Brain microvascular endothelial cell (primary cell): ENCODE results near the gene BUD31.
A peak's percentile ranks its signal among the peaks of the same experiment; 100 is the strongest.

Experiments
- DNase-seq: peaks from one replicate; pipeline ENCODE4 v3.0.0-alpha.2; 2020
- H3K27ac ChIP-seq: fragments of 250-450 bp; sonication (Bioruptor Pico); 2 replicates; pipeline ENCODE4 v1.5.1; 2020; ENCODE audit warnings: mild to moderate bottlenecking, moderate library complexity
- H3K27me3 ChIP-seq: fragments of 250-450 bp; sonication (Bioruptor Pico); replicated peaks from 2 replicates; pipeline ENCODE4 v1.5.1; 2020; ENCODE audit warnings: mild to moderate bottlenecking
- H3K36me3 ChIP-seq: fragments of 250-450 bp; sonication (Bioruptor Pico); replicated peaks from 2 replicates; pipeline ENCODE4 v1.5.1; 2020; ENCODE audit warnings: mild to moderate bottlenecking
- H3K4me3 ChIP-seq: 2 replicates; pipeline ENCODE4 v1.5.1; 2011; ENCODE audit warnings: low read depth, mild to moderate bottlenecking, control low read depth, low read length, moderate library complexity
- CTCF ChIP-seq: IDR thresholded peaks from 2 replicates; pipeline ENCODE4 v1.5.1; 2011; ENCODE audit warnings: low read depth, mild to moderate bottlenecking, moderate library complexity, low read length, control low read depth, inconsistent platforms; ENCODE audit errors: missing control alignments
- in situ Hi-C: cut with HindIII; loops from 2 replicates; pipeline ENCODE4 v1.10.0; 2017; ENCODE audit warnings: low sequenced_read_pairs, low pct_ligation_motif_present

The BUD31 gene

GRCh38 chr7:99395616-99396327, 13.0 kb upstream of the BUD31 start:
- H3K4me3 ChIP-seq = no peak overlapping the region
- H3K27me3 ChIP-seq = no peaks in the 10 kb centered on the region
- DNase-seq = no peak
- H3K36me3 ChIP-seq = peaks cover 93% of the 10 kb centered on the region
- no peak overlapping the region for H3K27ac ChIP-seq
- TF ChIP-seq CTCF = peak; percentile 32
- in situ Hi-C loops = no loop called here

DNA sequence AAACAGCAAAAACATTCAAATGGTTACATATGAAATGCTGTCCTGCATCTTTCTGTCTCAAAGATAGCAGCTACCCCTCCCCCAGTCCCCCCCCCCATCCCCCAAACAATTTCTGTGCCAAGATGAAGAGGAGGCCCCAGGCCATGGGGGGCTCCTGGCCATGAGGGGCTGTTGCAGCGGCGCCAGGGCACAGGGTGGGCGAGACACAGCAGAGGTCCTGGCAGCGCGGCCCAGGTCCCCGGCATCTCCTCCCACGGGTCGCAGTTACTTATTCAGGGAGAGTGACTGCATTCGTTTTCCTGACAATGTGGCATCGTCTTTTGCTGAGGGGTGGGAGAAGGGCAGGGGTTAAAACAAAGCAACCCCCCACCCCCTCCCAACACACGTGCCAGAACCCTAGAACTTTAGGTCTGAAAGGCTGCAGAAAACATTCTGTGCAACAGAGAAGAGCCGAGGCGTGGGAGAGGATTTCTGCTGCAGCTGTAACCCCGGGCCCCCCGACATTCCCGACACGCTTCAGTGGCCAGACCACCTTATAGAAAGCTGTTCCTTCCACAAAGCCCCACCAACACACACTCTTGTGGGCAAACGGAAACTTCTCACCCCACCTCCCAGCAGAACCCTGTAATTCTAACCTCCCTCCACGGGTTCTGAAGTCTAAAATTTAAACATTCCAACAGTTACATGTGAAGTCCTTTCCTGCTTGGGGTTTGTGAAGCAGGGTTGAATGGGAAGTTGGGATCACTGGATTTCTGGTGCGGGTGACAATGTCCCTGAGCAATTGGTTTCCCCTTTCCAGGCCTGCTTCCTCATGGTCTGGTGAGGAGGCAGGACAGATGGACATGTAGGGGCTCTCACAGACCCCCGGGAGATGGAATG, 12.1 kb upstream of the BUD31 start:
- H3K27ac ChIP-seq = no peak overlapping the region
- no peak for DNase-seq
- no peak overlapping the region for H3K4me3 ChIP-seq
- no peak for TF ChIP-seq CTCF
- no peaks in the 10 kb centered on the region for H3K27me3 ChIP-seq
- peaks cover 90% of the 10 kb centered on the region for H3K36me3 ChIP-seq
- in situ Hi-C loops = no loop called here

DNA sequence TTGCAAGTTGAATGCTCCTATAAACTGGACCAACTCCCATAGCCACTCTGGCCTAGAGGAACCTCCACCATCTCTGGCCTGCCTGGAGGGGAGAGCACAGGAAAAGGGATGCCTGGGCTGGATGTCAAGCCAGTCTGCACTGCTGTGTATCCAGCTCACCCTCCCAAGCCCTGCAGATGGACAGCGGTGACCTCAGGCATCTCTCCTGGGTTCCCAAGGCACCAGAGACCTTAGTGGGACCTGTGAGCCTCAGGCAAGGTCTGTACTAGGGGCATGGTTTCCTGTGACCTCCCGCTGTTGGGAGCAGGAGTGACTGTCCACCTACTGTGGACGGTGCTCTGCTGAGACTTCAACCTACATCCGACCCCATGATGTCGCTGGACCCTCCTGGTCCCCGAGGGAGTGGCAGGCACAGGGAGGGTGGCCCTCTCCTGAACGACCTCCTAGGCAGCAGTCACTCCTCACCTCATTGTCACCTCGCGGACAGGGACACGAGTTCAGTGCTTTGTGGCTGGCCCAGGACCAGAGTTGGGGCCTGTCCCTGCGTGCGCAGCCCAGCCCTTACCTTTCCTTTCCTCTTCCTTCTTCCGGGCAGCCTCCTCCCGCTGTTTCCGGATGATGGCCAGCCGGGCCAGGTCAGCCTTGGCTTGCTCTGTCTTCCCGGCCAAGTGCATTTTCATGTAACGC, 11.3 kb upstream of the BUD31 start:
- no peak overlapping the region for H3K27ac ChIP-seq
- H3K36me3 ChIP-seq = peaks cover 87% of the 10 kb centered on the region
- no peaks in the 10 kb centered on the region for H3K27me3 ChIP-seq
- DNase-seq = no peak
- in situ Hi-C loops = no loop called here
- no peak overlapping the region for H3K4me3 ChIP-seq
- TF ChIP-seq CTCF = no peak

GRCh38 chr7:99398891-99399445, 9.8 kb upstream of the BUD31 start:
- no peak for TF ChIP-seq CTCF
- Histone ChIP-seq H3K4me3 (no peak overlapping the region), H3K36me3 (peaks cover 87% of the 10 kb centered on the region), H3K27me3 (no peaks in the 10 kb centered on the region), H3K27ac (no peak overlapping the region)
- no peak for DNase-seq
- in situ Hi-C loops = no loop called here

- TF ChIP-seq CTCF = no peak
- no peak for DNase-seq
- H3K27me3 ChIP-seq = no peaks in the 10 kb centered on the region
- peaks cover 89% of the 10 kb centered on the region for H3K36me3 ChIP-seq
- in situ Hi-C loops = no loop called here
- H3K27ac ChIP-seq = no peak overlapping the region
- no peak overlapping the region for H3K4me3 ChIP-seq
Observed at GRCh38 chr7:99399597-99399996, 9.2 kb upstream of the BUD31 start.
